ENCODE data around the gene ASGR2.

Gene ASGR2

GRCh38 chr17:7072406-7072805, 42.2 kb downstream of the ASGR2 start:
- Histone ChIP-seq H3K9ac (ENCODE audit: low read depth, low read length, poor library complexity) (no peak overlapping the region), H3K4ac (ENCODE audit: low read length) (no peak overlapping the region), H3K4me1 (ENCODE audit: control insufficient read depth in 2 of 2, insufficient read depth in 1 of 2, low read depth in 1 of 2, low read length in 2 of 2) (no peaks in the 10 kb centered on the region), H2BK5ac (ENCODE audit: low read length) (no peak overlapping the region), H2BK12ac (ENCODE audit: low read length) (no peak overlapping the region), H2AK5ac (ENCODE audit: low read depth, low read length) (no peak overlapping the region), H3K79me1 (ENCODE audit: low read depth, low read length) (peaks cover 1% of the 10 kb centered on the region), H2AFZ (ENCODE audit: low read length) (no peak overlapping the region), H2BK120ac (ENCODE audit: low read depth, low read length) (no peak overlapping the region), H4K91ac (ENCODE audit: low read depth, low read length, poor library complexity) (no peak overlapping the region), H3K9me3 (replicated peaks in 1 of 2; ENCODE audit: control insufficient read depth in 2 of 2, insufficient read depth in 1 of 2, low read depth in 1 of 2, low read length in 2 of 2) (peaks cover 2 to 7% of the 10 kb centered on the region in 2 donors), H2BK15ac (ENCODE audit: low read length) (no peak overlapping the region), H3K23ac (ENCODE audit: low read depth, low read length, poor library complexity) (no peak overlapping the region), H3K27me3 (ENCODE audit: control insufficient read depth in 3 of 3, insufficient read depth in 3 of 3, low read depth in 1 of 3, low read length in 3 of 3) (peaks cover 0 to 17% (median 0%) of the 10 kb centered on the region in 3 experiments), H3K36me3 (replicated peaks in 1 of 2; ENCODE audit: control insufficient read depth in 2 of 2, insufficient read depth in 2 of 2, low read length in 2 of 2) (no peaks in the 10 kb centered on the region), H4K8ac (ENCODE audit: low read depth, low read length) (no peak overlapping the region), H3K4me2 (ENCODE audit: insufficient read depth, low read length, poor library complexity, severe bottlenecking) (no peak overlapping the region), H3K4me3 (ENCODE audit: low read length in 2 of 2) (no peak overlapping the region), H3K27ac (replicated peaks; ENCODE audit: low read length) (no peak overlapping the region), H3K18ac (ENCODE audit: low read length) (no peak overlapping the region), H3K14ac (ENCODE audit: low read length) (no peak overlapping the region)
- WGBS, 2 donors (ENCODE audit: extremely low coverage in 2 of 2, insufficient read length in 2 of 2, insufficient replicate concordance in 1 of 2) = no CpG with 5 or more reads among the region's 2 CpGs
- DNase-seq (ENCODE audit: low spot score) = no peak

GRCh38 chr17:7070712-7071111, 43.9 kb downstream of the ASGR2 start:
- Histone ChIP-seq H3K18ac (ENCODE audit: low read length) (peak overlapping the region; percentile 69), H2AFZ (ENCODE audit: low read length) (no peak overlapping the region), H2BK12ac (ENCODE audit: low read length) (no peak overlapping the region), H3K4ac (ENCODE audit: low read length) (no peak overlapping the region), H2BK120ac (ENCODE audit: low read depth, low read length) (no peak overlapping the region), H3K36me3 (replicated peaks in 1 of 2; ENCODE audit: control insufficient read depth in 2 of 2, insufficient read depth in 2 of 2, low read length in 2 of 2) (no peaks in the 10 kb centered on the region), H4K8ac (ENCODE audit: low read depth, low read length) (no peak overlapping the region), H3K4me2 (ENCODE audit: insufficient read depth, low read length, poor library complexity, severe bottlenecking) (no peak overlapping the region), H3K23ac (ENCODE audit: low read depth, low read length, poor library complexity) (peak overlapping the region; percentile 44), H3K79me1 (ENCODE audit: low read depth, low read length) (peaks cover 1% of the 10 kb centered on the region), H3K4me3 (ENCODE audit: low read length in 2 of 2) (peak overlapping the region in 1 of 2 donors; percentile 30), H2BK5ac (ENCODE audit: low read length) (no peak overlapping the region), H3K4me1 (ENCODE audit: control insufficient read depth in 2 of 2, insufficient read depth in 1 of 2, low read depth in 1 of 2, low read length in 2 of 2) (no peaks in the 10 kb centered on the region), H2BK15ac (ENCODE audit: low read length) (no peak overlapping the region), H4K91ac (ENCODE audit: low read depth, low read length, poor library complexity) (no peak overlapping the region), H3K9ac (ENCODE audit: low read depth, low read length, poor library complexity) (no peak overlapping the region), H2AK5ac (ENCODE audit: low read depth, low read length) (peak overlapping the region; percentile 19), H3K27ac (replicated peaks; ENCODE audit: low read length) (no peak overlapping the region), H3K27me3 (ENCODE audit: control insufficient read depth in 3 of 3, insufficient read depth in 3 of 3, low read depth in 1 of 3, low read length in 3 of 3) (peaks cover 0 to 14% (median 0%) of the 10 kb centered on the region in 3 experiments), H3K14ac (ENCODE audit: low read length) (peak overlapping the region; percentile 14), H3K9me3 (replicated peaks in 1 of 2; ENCODE audit: control insufficient read depth in 2 of 2, insufficient read depth in 1 of 2, low read depth in 1 of 2, low read length in 2 of 2) (peaks cover 2 to 9% of the 10 kb centered on the region in 2 donors)
- no CpG with 5 or more reads among the region's 3 CpGs for WGBS, 2 donors (ENCODE audit: extremely low coverage in 2 of 2, insufficient read length in 2 of 2, insufficient replicate concordance in 1 of 2)
- DNase-seq (ENCODE audit: low spot score) = no peak

DNA sequence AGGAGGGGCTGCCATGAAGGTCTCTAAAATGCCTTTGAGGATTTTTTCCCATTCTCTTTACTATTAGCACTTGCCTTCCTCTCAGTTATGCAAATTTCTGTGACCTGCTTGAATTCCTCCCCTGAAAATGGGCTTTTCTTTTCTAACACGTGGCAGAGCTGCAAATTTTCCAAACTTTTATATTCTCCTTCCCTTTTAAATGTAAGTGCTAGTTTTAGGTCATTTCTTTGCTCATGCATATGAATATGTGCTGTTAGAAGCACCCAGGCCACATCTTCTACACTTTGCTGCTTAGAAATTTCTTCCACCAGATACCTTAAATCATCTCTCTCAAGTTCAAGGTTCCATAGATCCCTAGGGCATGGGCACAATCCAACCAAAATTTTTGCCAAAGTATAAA, 46.4 kb downstream of the ASGR2 start:
- H2AK5ac ChIP-seq (ENCODE audit: low read depth, low read length) = no peak overlapping the region
- H3K4me3 ChIP-seq (ENCODE audit: low read length in 2 of 2) = no peak overlapping the region
- H3K79me1 ChIP-seq (ENCODE audit: low read depth, low read length) = peaks cover 1% of the 10 kb centered on the region
- H3K27ac ChIP-seq (replicated peaks; ENCODE audit: low read length) = no peak overlapping the region
- no peak overlapping the region for H2BK12ac ChIP-seq (ENCODE audit: low read length)
- no peaks in the 10 kb centered on the region for H3K36me3 ChIP-seq (replicated peaks in 1 of 2; ENCODE audit: control insufficient read depth in 2 of 2, insufficient read depth in 2 of 2, low read length in 2 of 2)
- H3K9me3 ChIP-seq (replicated peaks in 1 of 2; ENCODE audit: control insufficient read depth in 2 of 2, insufficient read depth in 1 of 2, low read depth in 1 of 2, low read length in 2 of 2) = peaks cover 4 to 9% of the 10 kb centered on the region in 2 donors
- no peak for DNase-seq (ENCODE audit: low spot score)
- H4K91ac ChIP-seq (ENCODE audit: low read depth, low read length, poor library complexity) = no peak overlapping the region
- H3K27me3 ChIP-seq (ENCODE audit: control insufficient read depth in 3 of 3, insufficient read depth in 3 of 3, low read depth in 1 of 3, low read length in 3 of 3) = peaks cover 0 to 11% (median 0%) of the 10 kb centered on the region in 3 experiments
- H3K23ac ChIP-seq (ENCODE audit: low read depth, low read length, poor library complexity) = no peak overlapping the region
- no peak overlapping the region for H4K8ac ChIP-seq (ENCODE audit: low read depth, low read length)
- H3K4me1 ChIP-seq (ENCODE audit: control insufficient read depth in 2 of 2, insufficient read depth in 1 of 2, low read depth in 1 of 2, low read length in 2 of 2) = peaks cover 4 to 11% of the 10 kb centered on the region in 2 donors
- no peak overlapping the region for H2AFZ ChIP-seq (ENCODE audit: low read length)
- no peak overlapping the region for H3K4me2 ChIP-seq (ENCODE audit: insufficient read depth, low read length, poor library complexity, severe bottlenecking)
- no CpG with 5 or more reads among the region's 1 CpG for WGBS, 2 donors (ENCODE audit: extremely low coverage in 2 of 2, insufficient read length in 2 of 2, insufficient replicate concordance in 1 of 2)
- no peak overlapping the region for H3K9ac ChIP-seq (ENCODE audit: low read depth, low read length, poor library complexity)
- no peak overlapping the region for H2BK120ac ChIP-seq (ENCODE audit: low read depth, low read length)
- H3K4ac ChIP-seq (ENCODE audit: low read length) = no peak overlapping the region
- no peak overlapping the region for H3K18ac ChIP-seq (ENCODE audit: low read length)
- H2BK5ac ChIP-seq (ENCODE audit: low read length) = no peak overlapping the region
- no peak overlapping the region for H2BK15ac ChIP-seq (ENCODE audit: low read length)
- H3K14ac ChIP-seq (ENCODE audit: low read length) = no peak overlapping the region

DNA sequence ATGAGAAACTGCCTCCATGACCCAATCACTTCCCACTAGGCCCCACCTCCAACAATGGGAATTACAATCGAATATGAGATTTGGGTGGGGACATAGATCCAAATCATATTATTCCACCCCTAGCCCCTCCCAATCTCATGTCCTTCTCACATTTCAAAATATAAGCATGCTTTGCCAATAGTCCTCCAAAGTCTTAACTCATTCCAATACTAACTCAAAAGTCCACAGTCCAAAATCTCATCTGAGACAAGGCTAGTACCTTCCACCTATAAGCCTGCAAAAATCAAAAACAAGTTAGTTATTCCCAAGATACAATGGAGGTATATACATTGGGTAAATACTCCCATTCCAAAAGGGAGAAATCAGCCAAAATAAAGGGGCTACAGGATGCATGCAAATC, 47.4 kb downstream of the ASGR2 start:
- Histone ChIP-seq H3K4me3 (ENCODE audit: low read length in 2 of 2) (no peak overlapping the region), H2BK5ac (ENCODE audit: low read length) (no peak overlapping the region), H4K8ac (ENCODE audit: low read depth, low read length) (no peak overlapping the region), H3K9me3 (replicated peaks in 1 of 2; ENCODE audit: control insufficient read depth in 2 of 2, insufficient read depth in 1 of 2, low read depth in 1 of 2, low read length in 2 of 2) (peaks cover 4 to 9% of the 10 kb centered on the region in 2 donors), H3K27ac (replicated peaks; ENCODE audit: low read length) (no peak overlapping the region), H3K36me3 (replicated peaks in 1 of 2; ENCODE audit: control insufficient read depth in 2 of 2, insufficient read depth in 2 of 2, low read length in 2 of 2) (no peaks in the 10 kb centered on the region), H3K27me3 (ENCODE audit: control insufficient read depth in 3 of 3, insufficient read depth in 3 of 3, low read depth in 1 of 3, low read length in 3 of 3) (peaks cover 0 to 8% (median 0%) of the 10 kb centered on the region in 3 experiments), H2AFZ (ENCODE audit: low read length) (no peak overlapping the region), H3K4me2 (ENCODE audit: insufficient read depth, low read length, poor library complexity, severe bottlenecking) (no peak overlapping the region), H2BK120ac (ENCODE audit: low read depth, low read length) (no peak overlapping the region), H2AK5ac (ENCODE audit: low read depth, low read length) (no peak overlapping the region), H3K4me1 (ENCODE audit: control insufficient read depth in 2 of 2, insufficient read depth in 1 of 2, low read depth in 1 of 2, low read length in 2 of 2) (peaks cover 7 to 17% of the 10 kb centered on the region in 2 donors), H3K14ac (ENCODE audit: low read length) (no peak overlapping the region), H4K91ac (ENCODE audit: low read depth, low read length, poor library complexity) (no peak overlapping the region), H3K4ac (ENCODE audit: low read length) (no peak overlapping the region), H3K18ac (ENCODE audit: low read length) (no peak overlapping the region), H3K23ac (ENCODE audit: low read depth, low read length, poor library complexity) (no peak overlapping the region), H3K79me1 (ENCODE audit: low read depth, low read length) (peaks cover 1% of the 10 kb centered on the region), H3K9ac (ENCODE audit: low read depth, low read length, poor library complexity) (no peak overlapping the region), H2BK15ac (ENCODE audit: low read length) (no peak overlapping the region), H2BK12ac (ENCODE audit: low read length) (no peak overlapping the region)
- DNase-seq (ENCODE audit: low spot score) = no peak
- WGBS, 2 donors (ENCODE audit: extremely low coverage in 2 of 2, insufficient read length in 2 of 2, insufficient replicate concordance in 1 of 2) = no CpG with 5 or more reads among the region's 1 CpG
